Activated effector memory CD4-positive, alpha-beta T cell treated with Interleukin-2 at 50 U/mL for 16 hours (primary cell): Measurements from ENCODE around the gene YOD1.

ENCODE experiments used
- DNase-seq: peaks from one replicate; pipeline ENCODE4 v3.0.0-alpha.2; 2020

The YOD1 gene

GRCh38 chr1:207024202-207025145 is 26.5 kb downstream of the YOD1 start:
- DNase-seq: no peak

GRCh38 chr1:207022996-207023679 is 27.9 kb downstream of the YOD1 start:
- DNase-seq: no peak

- no peak for DNase-seq
These were observed 29.0 kb downstream of the YOD1 start for GRCh38 chr1:207021876-207022596.

GRCh38 chr1:207021139-207021861 is 29.7 kb downstream of the YOD1 start:
- DNase-seq: no peak

GRCh38 chr1:207020709-207021107 is 30.3 kb downstream of the YOD1 start:
- DNase-seq: no peak

GRCh38 chr1:207020065-207020708 is 30.8 kb downstream of the YOD1 start:
- DNase-seq: no peak

GRCh38 chr1:207019661-207020060 is 31.3 kb downstream of the YOD1 start:
- no peak for DNase-seq

- DNase-seq: no peak
These were observed 31.8 kb downstream of the YOD1 start for GRCh38 chr1:207019161-207019560.

- no peak for DNase-seq
These were observed 32.3 kb downstream of the YOD1 start for GRCh38 chr1:207018707-207019106.

GRCh38 chr1:207017615-207018559 is 33.1 kb downstream of the YOD1 start:
- DNase-seq: no peak

- no peak for DNase-seq
These were observed 35.2 kb downstream of the YOD1 start for GRCh38 chr1:207015791-207016190.

GRCh38 chr1:207014728-207015127 is 36.3 kb downstream of the YOD1 start:
- no peak for DNase-seq

- DNase-seq: no peak
These were observed 37.5 kb downstream of the YOD1 start for GRCh38 chr1:207013321-207014085.

- DNase-seq: no peak
These were observed 40.3 kb downstream of the YOD1 start for GRCh38 chr1:207010726-207011125.

GRCh38 chr1:207009945-207010344 is 41.1 kb downstream of the YOD1 start:
- DNase-seq: no peak

GRCh38 chr1:207009182-207009850 is 41.7 kb downstream of the YOD1 start:
- no peak for DNase-seq

- no peak for DNase-seq
These were observed 43.5 kb downstream of the YOD1 start for GRCh38 chr1:207007352-207008033.

GRCh38 chr1:207006914-207007313 is 44.1 kb downstream of the YOD1 start:
- no peak for DNase-seq

GRCh38 chr1:207006083-207006482 is 44.9 kb downstream of the YOD1 start:
- DNase-seq: no peak
